GM11168 (cell line): Measurements from ENCODE around the gene CDK14.

Experiments
- in situ Hi-C: fragments of 300-500 bp; cut with MboI; formaldehyde crosslinking; loops from one replicate; pipeline ENCODE4 v1.12.0; 2022; ENCODE audit warnings: low sequenced_read_pairs; ENCODE audit not compliant: unreplicated experiment

CDK14 gene

DNA sequence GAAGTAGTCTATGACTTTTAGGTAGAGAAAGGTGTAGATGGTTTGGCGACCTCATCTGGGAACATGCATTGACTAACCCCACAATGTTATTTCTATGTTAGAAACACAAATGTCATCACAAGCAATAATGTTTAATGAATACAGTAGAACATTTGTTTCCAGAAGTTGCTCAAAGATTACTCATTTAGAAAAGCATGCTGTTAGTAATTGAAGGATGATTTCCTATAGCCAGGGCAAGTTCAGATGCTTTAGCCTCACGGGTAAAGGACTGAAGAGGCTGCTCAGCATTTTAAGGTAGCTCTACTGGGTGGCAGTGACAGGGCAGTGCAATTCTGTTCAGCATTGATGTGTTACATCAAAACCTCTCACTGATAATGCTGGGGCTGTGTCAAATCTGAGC, 468.8 kb downstream of the CDK14 start:
- in situ Hi-C loops = no loop called here

DNA sequence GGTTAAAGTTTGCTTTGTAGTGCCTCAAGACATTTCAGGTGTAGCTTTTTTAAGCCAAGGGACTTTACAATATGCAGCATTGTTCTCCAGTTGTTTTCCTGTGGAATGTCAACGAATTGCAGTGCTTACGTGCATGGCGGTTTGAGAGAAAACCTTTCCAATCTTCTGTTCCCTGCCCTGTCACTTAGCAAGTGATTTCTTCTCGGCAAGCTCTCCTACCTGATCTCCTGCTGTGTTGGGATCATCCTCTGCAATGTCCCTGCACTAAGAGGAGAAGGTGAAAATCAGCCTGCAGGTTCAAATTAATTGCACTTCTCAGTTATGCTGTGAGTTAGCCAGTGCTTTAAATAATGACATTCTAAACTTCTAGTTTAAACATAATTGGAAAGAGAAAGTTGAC, 470.5 kb downstream of the CDK14 start:
- in situ Hi-C loops = no loop called here

DNA sequence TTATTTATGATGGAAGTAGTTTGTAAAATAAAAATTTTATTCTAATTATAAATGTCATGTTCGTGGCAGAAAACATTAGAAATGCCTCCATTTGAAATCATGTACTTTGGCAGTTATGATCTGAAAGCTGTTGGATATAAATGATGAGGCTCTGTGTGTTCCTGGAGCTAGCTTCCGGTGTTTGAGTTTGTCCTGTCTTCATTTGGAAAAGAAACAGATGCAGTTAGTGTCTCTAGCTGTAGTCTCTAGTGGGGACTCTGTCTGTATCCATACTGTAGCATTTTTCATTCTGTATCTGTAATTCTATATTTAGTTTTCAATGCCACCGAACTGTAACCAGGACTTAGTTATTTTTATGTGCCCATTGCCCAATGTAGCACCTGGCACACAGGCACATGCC, 471.1 kb downstream of the CDK14 start:
- in situ Hi-C loops = no loop called here

DNA sequence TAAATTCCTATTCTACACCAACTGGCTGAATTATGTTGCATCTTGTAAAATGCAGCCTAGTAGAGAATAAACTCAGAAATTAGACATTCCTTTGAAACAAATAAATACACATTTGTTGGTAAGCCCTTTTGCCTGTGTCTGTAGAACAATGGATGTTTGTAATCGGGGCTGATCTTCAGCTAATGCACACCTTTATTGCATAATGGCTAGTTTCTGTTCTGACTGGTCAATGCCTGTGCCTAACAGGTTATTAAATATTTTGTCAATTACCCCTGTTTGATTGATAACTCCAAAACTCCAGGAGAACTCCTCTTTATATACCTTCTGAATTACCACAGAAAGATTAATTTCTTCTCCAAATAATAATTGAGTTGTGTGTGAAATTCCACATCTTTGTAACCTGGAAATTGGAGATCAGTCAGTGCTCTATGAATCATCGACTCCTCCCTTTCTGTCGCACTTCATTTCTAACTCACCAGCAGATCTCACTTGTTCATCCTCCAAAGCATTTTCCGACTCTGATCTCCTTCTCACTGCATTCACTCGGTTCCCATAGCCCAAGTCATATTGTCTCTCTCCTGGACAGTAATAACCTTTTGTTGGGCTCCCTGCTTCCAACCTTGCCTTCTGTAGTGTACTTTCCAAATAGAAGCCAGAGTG, 472.1 kb downstream of the CDK14 start:
- in situ Hi-C loops = no loop called here

DNA sequence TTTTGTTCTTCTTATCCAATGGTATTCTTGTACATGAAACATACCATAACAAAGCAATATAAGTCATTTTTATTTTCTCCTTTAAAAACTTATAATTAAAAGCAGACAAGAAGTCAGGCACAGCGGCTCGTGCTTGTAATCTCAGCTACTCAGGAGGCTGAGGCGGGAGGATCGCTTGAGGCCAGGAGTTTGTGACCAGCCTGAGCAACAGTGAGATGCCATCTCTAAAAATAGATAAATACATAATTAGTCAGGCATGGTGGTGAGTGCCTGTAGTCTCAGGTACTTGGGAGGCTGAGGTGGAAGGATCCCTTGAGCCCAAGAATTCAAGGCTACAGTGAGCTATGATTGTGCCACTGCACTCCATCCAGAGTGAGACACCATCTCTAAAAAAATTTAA, 473.0 kb downstream of the CDK14 start:
- in situ Hi-C loops = no loop called here

DNA sequence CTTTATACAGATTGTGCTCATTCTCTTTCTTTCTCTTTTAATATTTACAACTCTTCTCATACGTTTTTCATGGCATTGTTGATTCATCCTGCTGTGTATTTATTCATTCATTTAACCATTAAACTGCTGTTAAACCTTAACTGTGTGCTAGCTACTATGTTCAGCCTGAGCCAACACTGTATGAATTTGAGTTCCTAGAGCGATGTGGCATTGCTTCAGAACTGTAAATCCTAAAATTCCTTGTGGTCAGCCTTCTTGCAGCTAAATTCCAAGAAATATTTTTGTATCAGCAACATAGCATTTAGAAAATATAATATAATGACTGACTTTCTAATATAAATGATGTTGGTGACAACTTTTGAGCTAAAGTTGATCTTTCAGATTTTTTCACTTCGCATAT, 483.4 kb downstream of the CDK14 start:
- in situ Hi-C loops = no loop called here

DNA sequence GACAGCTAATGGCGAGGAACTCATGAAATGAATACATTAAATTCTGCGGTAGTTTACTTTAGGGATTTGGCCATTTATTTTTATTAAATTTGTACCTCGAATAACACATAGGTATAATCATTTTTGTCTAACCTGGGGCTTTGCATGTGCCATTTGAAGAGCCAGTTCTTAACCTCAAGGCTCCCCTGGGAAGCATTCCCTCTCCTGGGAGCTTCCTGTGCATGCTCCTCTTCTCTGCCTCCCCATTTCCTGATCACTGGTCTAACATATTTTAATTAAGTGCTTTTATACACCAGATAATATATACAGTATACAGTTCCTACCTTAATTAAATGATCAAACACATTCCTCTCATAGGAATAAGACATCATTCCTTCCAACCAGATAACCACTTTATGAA, 484.2 kb downstream of the CDK14 start:
- in situ Hi-C loops = no loop called here

DNA sequence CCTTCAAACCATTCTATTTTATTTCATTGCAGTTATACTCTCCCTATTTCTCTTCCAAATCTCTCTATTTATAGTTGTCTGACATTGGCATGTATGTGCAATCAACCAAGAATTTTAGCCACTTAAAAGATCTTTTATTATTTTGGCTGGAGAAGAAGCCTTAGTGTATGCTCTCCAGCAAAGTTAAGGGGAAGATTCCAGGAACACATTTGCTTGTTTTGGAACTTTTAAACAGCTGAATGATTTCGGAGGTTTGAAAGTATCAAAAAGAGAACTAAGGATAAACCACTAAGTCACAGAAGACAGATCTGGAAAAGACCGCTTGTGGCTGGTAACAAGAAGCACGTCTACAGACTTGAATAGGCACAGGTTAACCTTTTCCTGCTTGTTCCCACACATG, 485.9 kb downstream of the CDK14 start:
- in situ Hi-C loops = no loop called here

DNA sequence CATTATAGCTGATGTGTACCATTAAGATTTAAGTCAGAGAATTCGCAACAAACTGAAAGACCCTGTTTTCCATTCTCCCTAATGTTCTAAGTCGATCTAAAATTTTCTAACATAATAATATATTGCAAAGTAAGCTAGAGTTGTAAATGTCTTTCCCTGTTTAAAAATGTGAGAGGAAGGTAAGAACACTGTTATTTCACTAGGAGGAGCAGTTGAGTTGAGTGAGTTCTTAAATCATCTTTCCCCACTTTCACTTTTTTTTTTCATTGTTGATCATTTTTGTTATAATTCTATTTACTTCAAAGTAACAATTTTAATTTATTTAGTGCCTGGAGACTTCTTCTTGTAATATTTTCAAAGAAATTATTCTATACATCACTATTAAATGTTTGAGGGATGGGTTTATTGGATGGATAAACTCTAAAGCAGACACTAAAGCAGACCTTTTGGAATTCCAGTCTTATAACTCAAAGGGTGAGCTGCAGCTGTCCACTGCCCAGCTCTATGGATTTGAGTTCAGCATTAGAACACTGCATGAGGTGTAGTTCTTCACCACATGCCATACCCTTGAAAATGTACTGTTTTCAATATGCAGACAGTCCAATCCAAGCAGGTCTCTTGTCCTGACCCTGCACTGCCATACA, 486.9 kb downstream of the CDK14 start:
- in situ Hi-C loops = no loop called here

DNA sequence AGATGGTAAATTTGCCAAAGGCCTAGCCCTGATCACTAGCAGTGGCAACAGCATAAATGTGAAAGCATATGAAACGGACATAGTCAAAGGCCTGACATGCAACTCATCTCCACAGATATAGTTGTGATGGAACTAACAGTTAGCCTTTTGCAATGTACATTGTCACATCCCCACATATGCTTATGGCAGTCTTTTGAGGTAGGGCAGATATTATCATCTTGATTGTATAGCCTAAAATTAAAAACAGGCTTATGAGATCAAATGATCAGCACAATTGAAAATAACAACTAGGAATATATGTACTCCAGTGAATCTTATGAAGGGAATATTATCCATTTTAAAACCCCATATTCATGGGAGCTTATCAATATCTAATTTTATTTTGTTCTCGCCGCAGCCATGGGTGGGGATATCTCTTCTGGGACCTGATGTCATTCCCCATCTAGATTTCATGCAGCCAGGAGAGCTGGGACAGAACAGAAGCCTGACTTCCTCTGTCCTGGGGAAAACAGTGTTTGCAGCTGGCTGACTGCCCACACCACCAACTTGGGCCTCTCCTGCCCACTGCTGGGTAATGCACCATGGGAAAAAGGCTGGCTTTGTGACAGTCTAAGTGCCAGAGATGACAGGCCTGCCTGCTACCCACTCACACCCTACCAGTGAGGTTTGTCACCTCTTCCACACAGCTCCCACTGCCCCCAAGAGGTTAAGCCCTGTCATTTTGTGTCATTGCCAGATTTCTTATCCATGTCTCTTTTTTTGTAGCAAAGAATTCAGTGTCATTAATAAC, 487.9 kb downstream of the CDK14 start:
- in situ Hi-C loops = no loop called here

DNA sequence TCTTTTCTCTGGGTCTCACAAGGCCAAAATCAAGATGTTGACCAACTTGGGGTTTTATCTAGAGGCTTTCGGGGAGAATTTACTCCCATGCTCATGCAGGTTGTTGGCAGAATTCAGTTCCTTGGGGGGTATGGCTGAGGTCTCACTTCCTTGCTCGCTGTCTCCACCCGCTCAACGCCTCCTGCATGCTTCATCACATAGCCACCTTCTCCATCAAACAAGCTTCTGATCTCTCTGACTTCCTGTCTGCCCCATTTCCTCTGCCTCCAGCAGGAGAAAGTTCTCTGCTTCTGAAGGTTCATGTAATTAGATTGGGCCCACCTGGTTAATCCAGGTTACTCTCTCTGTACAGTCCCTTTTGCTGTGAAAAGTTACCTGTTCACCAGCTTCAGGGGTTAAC, 489.1 kb downstream of the CDK14 start:
- in situ Hi-C loops = no loop called here

DNA sequence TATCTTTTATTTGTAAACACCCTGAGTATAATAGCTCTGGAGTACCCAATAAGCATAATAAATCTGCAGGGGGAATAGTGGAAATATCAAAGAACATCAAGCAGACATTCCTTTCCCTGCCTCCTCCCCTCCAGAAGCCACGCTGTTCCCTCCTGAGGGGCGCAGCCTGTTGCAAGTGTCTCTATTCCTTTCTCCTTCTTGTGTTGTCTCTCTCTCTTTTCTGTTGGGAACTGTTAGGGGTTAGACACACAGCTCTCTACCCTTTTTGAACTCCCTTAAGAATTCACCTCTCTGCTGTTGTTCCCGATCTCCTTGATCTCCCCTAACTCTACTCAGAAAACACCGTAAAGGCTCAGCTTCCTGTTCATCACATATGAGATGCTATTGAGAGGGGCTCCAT, 490.1 kb downstream of the CDK14 start:
- in situ Hi-C loops = no loop called here

DNA sequence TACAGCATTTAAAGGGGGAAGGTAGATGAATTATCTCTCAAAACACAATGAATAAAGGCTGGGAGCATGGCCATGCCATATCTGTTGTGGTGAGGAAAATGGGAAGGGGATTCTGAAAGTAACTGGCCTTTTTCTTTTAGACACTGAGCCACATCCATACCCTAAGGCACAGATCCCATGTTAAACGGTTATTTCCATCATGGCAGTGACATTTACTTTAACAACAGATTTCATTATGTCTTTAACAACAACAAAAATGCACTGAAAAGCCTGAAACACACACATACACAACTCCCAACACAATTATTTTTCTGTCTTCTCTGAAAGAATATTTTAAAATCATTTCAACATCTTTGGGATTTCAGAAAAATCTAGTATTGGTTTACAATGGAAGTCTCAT, 492.0 kb downstream of the CDK14 start:
- in situ Hi-C loops = no loop called here

DNA sequence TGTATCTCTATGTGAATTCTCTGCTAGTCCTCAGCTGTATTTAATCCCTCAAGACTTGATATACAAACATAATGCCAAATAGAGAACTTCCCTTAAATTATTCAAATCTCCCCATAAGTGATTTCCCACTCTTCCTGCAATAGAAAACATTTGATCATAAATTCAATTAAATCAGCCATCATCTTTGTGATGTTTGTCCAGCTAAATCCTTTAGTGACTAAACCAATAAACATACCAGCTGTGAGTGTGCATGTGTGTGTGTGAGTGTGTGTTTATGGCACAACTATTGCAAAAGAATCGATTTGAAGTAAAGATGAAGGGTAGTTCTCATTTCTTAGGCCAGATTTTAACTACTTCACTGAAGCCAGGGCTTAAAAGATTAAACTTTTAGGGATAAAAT, 492.6 kb downstream of the CDK14 start:
- in situ Hi-C loops = no loop called here

DNA sequence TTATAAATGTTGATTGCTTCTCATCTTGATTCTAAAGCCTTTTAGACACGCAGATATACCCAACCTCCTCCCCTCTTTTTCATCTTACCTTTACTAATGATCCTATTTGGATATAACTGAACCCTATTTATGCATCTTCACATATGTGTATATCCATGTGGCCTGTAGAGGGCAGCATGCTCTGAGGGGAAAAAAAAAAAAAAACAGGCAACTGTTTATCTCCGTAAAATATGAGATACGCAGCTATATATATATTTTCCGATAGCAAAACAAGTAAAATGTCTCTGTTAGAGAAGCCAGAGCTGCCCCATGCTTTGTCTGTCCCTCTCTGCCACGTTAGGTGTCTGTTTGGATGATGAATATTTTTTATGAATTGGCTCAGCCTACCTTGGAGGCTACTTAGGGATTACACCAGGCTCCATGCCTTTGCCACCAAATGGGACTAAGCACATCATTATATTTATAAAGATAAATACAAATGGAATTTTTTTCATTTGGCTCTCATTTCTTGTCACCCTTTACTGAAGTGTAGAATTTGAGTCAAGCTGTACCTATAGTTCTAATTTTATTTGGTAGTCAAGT, 493.4 kb downstream of the CDK14 start:
- in situ Hi-C loops = no loop called here

DNA sequence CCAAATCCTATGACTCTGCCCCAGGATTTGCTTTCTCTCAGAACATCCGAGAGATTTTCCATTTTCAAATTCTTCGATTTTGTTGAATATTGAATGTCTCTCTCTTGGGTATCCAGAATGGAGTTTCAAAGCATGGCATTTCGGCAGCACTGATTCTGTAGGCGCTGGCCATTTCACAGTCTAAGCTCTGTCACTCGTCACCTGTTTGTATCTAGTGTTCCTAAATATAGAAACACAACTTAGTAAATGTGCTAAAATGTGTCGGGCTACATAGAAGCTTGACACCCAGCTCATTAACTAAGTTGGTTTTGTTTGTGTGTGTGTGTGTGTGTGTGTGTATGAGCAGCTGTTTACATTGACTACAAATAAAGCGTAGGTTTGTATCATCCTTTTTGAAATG, 494.6 kb downstream of the CDK14 start:
- in situ Hi-C loops = no loop called here

DNA sequence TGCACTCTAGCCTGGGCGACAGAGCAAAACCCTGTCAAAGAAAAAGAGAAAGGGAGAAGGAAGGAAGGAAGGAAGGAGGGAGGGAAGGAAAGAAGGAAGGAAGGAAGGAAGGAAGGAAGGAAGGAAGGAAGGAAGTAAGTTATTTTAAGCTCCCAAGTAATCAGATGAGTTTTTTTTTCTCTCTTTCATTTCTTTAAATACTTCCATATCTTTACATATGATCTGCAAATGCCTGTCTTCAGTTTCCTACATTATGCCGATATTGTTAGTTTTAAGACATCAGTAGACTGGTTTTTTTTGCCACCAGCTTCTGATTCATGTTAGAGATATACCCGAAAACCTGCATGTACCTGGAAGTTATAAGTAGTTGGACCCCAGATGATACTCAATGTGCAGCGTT, 495.5 kb downstream of the CDK14 start:
- in situ Hi-C loops = no loop called here

DNA sequence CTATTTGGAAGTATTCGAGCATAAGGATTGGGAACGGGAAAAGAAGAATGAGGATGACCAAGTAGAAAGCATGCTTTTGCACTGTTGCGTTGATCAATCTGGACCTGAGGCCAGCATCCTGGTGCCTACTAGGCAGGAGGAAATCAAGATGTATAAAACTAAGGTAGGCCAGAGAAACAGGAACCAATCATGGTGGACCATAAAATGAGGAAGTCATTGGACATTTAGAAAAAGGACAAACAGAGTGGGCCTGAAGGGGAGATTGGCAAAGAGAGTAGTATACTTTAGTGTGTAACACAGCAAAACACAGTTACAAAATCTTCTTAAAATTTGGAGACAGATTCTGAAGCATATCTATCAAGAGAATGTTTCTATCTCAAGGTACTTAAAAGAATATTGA, 497.1 kb downstream of the CDK14 start:
- in situ Hi-C loops = no loop called here

DNA sequence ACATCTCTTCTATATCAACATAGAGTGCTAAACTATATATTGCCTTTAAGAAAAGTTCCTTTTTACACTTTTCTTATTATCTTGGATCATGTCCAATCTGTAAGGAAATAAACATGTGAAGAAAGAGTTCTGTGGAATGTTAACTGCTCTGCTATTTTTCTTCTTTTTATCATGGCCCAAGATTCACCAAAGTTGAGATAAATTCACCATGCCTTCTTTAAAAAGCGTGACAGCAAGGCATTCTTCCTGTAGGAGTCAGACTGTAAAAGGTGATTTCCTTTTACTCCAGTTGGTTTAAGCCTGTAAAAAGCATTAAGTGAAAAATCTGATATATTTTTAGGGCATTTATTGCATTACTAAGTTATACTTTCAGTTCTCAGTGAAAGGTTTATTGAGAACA, 502.4 kb downstream of the CDK14 start:
- in situ Hi-C loops = no loop called here

DNA sequence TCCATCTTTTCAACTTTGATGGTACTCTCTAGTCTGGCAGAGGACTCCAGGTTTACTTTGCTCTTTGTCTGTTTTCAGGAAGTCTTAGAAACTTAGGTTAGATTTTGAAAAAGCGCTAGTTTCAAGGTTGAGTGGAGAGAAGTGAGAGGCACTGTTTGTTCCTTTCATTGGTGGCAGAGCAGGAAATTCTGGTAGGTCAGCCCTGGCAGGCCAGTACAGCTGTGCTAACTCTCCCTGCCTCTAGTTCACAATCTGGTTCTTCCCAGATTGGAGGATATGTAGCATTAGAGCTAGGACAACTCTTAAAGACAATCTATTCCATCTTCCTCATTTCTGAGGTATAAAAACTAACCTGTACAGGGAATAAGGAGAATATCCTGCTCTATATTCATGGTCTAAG, 507.2 kb downstream of the CDK14 start:
- in situ Hi-C loops = no loop called here

DNA sequence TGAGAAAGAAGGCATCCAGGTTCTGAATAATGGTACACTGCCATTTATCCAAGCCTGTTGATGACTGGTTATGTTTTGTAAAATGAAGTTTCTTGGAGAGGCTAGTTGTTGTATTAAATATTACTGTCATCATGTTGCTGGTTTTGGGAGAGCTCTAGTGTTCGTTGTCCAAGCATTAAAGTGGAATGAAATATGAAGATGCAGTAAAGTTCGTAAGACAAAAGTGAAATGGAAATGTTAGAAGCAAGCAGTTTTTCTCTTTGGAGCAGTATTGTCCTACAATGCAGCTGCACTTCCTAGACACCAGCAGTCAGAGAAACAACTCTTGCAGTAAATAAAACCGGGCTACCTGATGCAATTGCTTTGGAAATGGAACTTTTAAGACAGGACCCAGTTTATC, 511.3 kb downstream of the CDK14 start:
- in situ Hi-C loops = no loop called here
